ENCODE results near the gene MAP3K20. TPM values are rescaled to one million over a fixed set of nuclear protein-coding genes. Genes with fewer than 3 reads are reported as not detected.
"Not testable (repeated sequence)": the region's sequence is repeated elsewhere in the genome, so short reads cannot be mapped to it uniquely, and the experiment has no call there.

The MAP3K20 gene
- total RNA-seq, 3 donors from 2014 or later: 8.8 to 238 (median 30.5) TPM

GRCh38 chr2:173171924-173172643, 96.4 kb downstream of the MAP3K20 start:
- no peak overlapping the region for H3K4me3 ChIP-seq
- no peaks in the 10 kb centered on the region for H3K9me3 ChIP-seq
- no peak for ATAC-seq
- no peaks in the 10 kb centered on the region for H3K36me3 ChIP-seq (ENCODE audit: low read depth)
- DNase-seq: no peak
- TF ChIP-seq CTCF (IDR thresholded peaks at IDR 0.05): no peak
- intact Hi-C loops (cut with DNase I, micrococcal nuclease): no loop called here
- H3K4me1 ChIP-seq (ENCODE audit: low read depth): no peaks in the 10 kb centered on the region

- H3K9me3 ChIP-seq; intact Hi-C loops (cut with DNase I, micrococcal nuclease); H3K36me3 ChIP-seq (ENCODE audit: low read depth); ATAC-seq; DNase-seq; H3K4me1 ChIP-seq (ENCODE audit: low read depth); H3K4me3 ChIP-seq: not testable (repeated sequence)
These were observed 98.7 kb downstream of the MAP3K20 start for GRCh38 chr2:173174339-173174738.

- no peak overlapping the region for H3K4me3 ChIP-seq
- no peak for TF ChIP-seq CTCF (IDR thresholded peaks at IDR 0.05)
- no peaks in the 10 kb centered on the region for H3K9me3 ChIP-seq
- H3K4me1 ChIP-seq (ENCODE audit: low read depth): no peaks in the 10 kb centered on the region
- no peak for ATAC-seq
- no peak for DNase-seq
- intact Hi-C loops (cut with DNase I, micrococcal nuclease): no loop called here
- H3K36me3 ChIP-seq (ENCODE audit: low read depth): no peaks in the 10 kb centered on the region
These were observed 99.6 kb downstream of the MAP3K20 start for GRCh38 chr2:173175222-173175621.

- TF ChIP-seq CTCF (IDR thresholded peaks at IDR 0.05): no peak
- intact Hi-C loops (cut with DNase I, micrococcal nuclease): no loop called here
- H3K4me3 ChIP-seq: no peak overlapping the region
- DNase-seq: no peak
- H3K9me3 ChIP-seq: no peaks in the 10 kb centered on the region
- no peaks in the 10 kb centered on the region for H3K4me1 ChIP-seq (ENCODE audit: low read depth)
- no peaks in the 10 kb centered on the region for H3K36me3 ChIP-seq (ENCODE audit: low read depth)
- ATAC-seq: no peak
These were observed 106.3 kb downstream of the MAP3K20 start for GRCh38 chr2:173181982-173182381.

GRCh38 chr2:173184031-173185004, 108.7 kb downstream of the MAP3K20 start:
- no peaks in the 10 kb centered on the region for H3K36me3 ChIP-seq (ENCODE audit: low read depth)
- ATAC-seq: peak; percentile 76
- no peaks in the 10 kb centered on the region for H3K4me1 ChIP-seq (ENCODE audit: low read depth)
- no peaks in the 10 kb centered on the region for H3K9me3 ChIP-seq
- no peak overlapping the region for H3K4me3 ChIP-seq
- peak in 1 of 3 donors; percentile 53 for DNase-seq
- intact Hi-C loops (cut with DNase I, micrococcal nuclease): no loop called here
- TF ChIP-seq CTCF (IDR thresholded peaks at IDR 0.05): no peak

- ATAC-seq: no peak
These were observed 109.8 kb downstream of the MAP3K20 start for GRCh38 chr2:173185437-173185836.

More at GRCh38 chr2:173185437-173185836, 109.8 kb downstream of the MAP3K20 start:
- intact Hi-C loops (cut with DNase I, micrococcal nuclease): no loop called here
- Histone ChIP-seq H3K9me3 (no peaks in the 10 kb centered on the region), H3K4me3 (no peak overlapping the region), H3K36me3 (ENCODE audit: low read depth) (no peaks in the 10 kb centered on the region), H3K4me1 (ENCODE audit: low read depth) (no peaks in the 10 kb centered on the region)
- no peak for DNase-seq
- TF ChIP-seq CTCF (IDR thresholded peaks at IDR 0.05): no peak
